ENCODE results near the gene HSD17B12. TPM values are rescaled to one million over a fixed set of nuclear protein-coding genes. Genes with fewer than 3 reads are reported as not detected.

The HSD17B12 gene
- total and polyA plus RNA-seq, 2 of the 4 experiments (the other 2 are of a cell fraction), result 38.0 to 44.6 TPM

- no peak overlapping the region for H3K14ac ChIP-seq (replicated peaks; ENCODE audit: low read depth, low read length)
- H2BK5ac ChIP-seq (ENCODE audit: low read depth, low read length, poor library complexity, severe bottlenecking), result no peak overlapping the region
- H3K4me1 ChIP-seq (ENCODE audit: control insufficient read depth, insufficient read depth, low read length), result no peaks in the 10 kb centered on the region
- no peaks in the 10 kb centered on the region for H3K9me3 ChIP-seq (ENCODE audit: control insufficient read depth, insufficient read depth, low read length)
- H2BK15ac ChIP-seq (ENCODE audit: low read depth, low read length), result no peak overlapping the region
- intact Hi-C loops (cut with micrococcal nuclease), result no loop called here
- H4K91ac ChIP-seq (ENCODE audit: insufficient read depth, low read depth, low read length), result no peak overlapping the region
- in situ Hi-C loops (cut with MboI; ENCODE audit: low sequenced_read_pairs), result no loop called here
- H3K4me3 ChIP-seq (ENCODE audit: insufficient read depth, low read depth, low read length), result no peak overlapping the region
- H3K9me1 ChIP-seq (ENCODE audit: insufficient read depth, low read length), result no peaks in the 10 kb centered on the region
- no peak overlapping the region for H2AFZ ChIP-seq (replicated peaks; ENCODE audit: low read length, poor library complexity)
- dilution Hi-C loops (cut with HindIII; ENCODE audit: low sequenced_read_pairs, unreplicated experiment), result no loop called here
- DNase-seq (no peak), ATAC-seq (ENCODE audit: low read depth) (no peak)
- H3K18ac ChIP-seq (ENCODE audit: low read depth, low read length), result no peak overlapping the region
- no peak overlapping the region for H3K23ac ChIP-seq (ENCODE audit: low read depth, low read length)
- POLR2A ChIA-PET (ENCODE audit: unreplicated experiment), result no interaction called here
- no peak overlapping the region for H4K8ac ChIP-seq (ENCODE audit: low read depth in 2 of 2, low read length in 2 of 2)
- H2AK9ac ChIP-seq (replicated peaks; ENCODE audit: low read depth, low read length, poor library complexity), result no peak overlapping the region
- no peaks in the 10 kb centered on the region; a peak in 1 of 4 replicates for H3K79me1 ChIP-seq (ENCODE audit: low read depth in 1 of 2, low read length in 2 of 2)
- H4K5ac ChIP-seq (ENCODE audit: low read depth, low read length), result no peak overlapping the region
- no peaks in the 10 kb centered on the region for H3K27me3 ChIP-seq (ENCODE audit: control insufficient read depth, insufficient read depth, low read length)
- H3K4me2 ChIP-seq (ENCODE audit: low read depth, low read length), result no peak overlapping the region
- no peak overlapping the region for H3K4ac ChIP-seq (ENCODE audit: low read depth, low read length)
- WGBS, 2 experiments (ENCODE audit: extremely low coverage in 2 of 2, insufficient read length in 1 of 2), result 80% methylated on average over 1 of the region's 7 CpGs; no CpG with 5 or more reads in 1 of the 2 experiments
- H2BK120ac ChIP-seq (ENCODE audit: low read depth, low read length), result no peak overlapping the region
- CTCF ChIA-PET, result no interaction called here
- no TSS peak for BruUV-seq (replicated peaks)
- no peaks in the 10 kb centered on the region for H4K20me1 ChIP-seq (ENCODE audit: insufficient read depth, low read length)
- H3K36me3 ChIP-seq (ENCODE audit: control insufficient read depth, insufficient read depth, low read length), result peaks cover 41% of the 10 kb centered on the region
- H3K9ac ChIP-seq (ENCODE audit: low read depth, low read length), result no peak overlapping the region
- no peak overlapping the region for H3K27ac ChIP-seq (ENCODE audit: insufficient read depth, low read length)
- no peak overlapping the region for H2BK20ac ChIP-seq (ENCODE audit: low read depth, low read length)
- no peak overlapping the region for H3K56ac ChIP-seq (ENCODE audit: extremely low read depth, insufficient read depth, low read length)
- no peak for TF ChIP-seq CTCF (conservative IDR thresholded peaks at IDR 0.05; ENCODE audit: low read depth, low read length)
- TF ChIP-seq SMC3 (IDR thresholded peaks at IDR 0.05; ENCODE audit: low read depth, low read length), result no peak
- no peak overlapping the region for H2AK5ac ChIP-seq (ENCODE audit: low read depth, low read length)
Measured at GRCh38 chr11:43898574-43898973, 218.0 kb downstream of the HSD17B12 start.

All from IMR-90 (cell line).